ENCODE data around the gene TRMU.

Gene TRMU

GRCh38 chr22:46337870-46338269 lies 2.4 kb downstream of the TRMU start:
- DNase-seq = no peak

- DNase-seq = no peak
Observed at GRCh38 chr22:46338636-46339035, 3.1 kb downstream of the TRMU start.

GRCh38 chr22:46339956-46340355 lies 4.4 kb downstream of the TRMU start:
- DNase-seq = no peak

- no peak for DNase-seq
Observed at GRCh38 chr22:46340676-46341075, 5.2 kb downstream of the TRMU start.

- DNase-seq = no peak
Observed at GRCh38 chr22:46346680-46347405, 11.3 kb downstream of the TRMU start.

- DNase-seq = no peak
Observed at GRCh38 chr22:46347646-46348045, 12.1 kb downstream of the TRMU start.

- no peak for DNase-seq
Observed at GRCh38 chr22:46348099-46348695, 12.7 kb downstream of the TRMU start.

- DNase-seq = no peak
Observed at GRCh38 chr22:46349238-46349637, 13.7 kb downstream of the TRMU start.

GRCh38 chr22:46349681-46350080 lies 14.2 kb downstream of the TRMU start:
- no peak for DNase-seq

GRCh38 chr22:46350121-46350520 lies 14.6 kb downstream of the TRMU start:
- DNase-seq = no peak

GRCh38 chr22:46350646-46351045 lies 15.1 kb downstream of the TRMU start:
- DNase-seq = no peak

- no peak for DNase-seq
Observed at GRCh38 chr22:46351131-46351735, 15.7 kb downstream of the TRMU start.

GRCh38 chr22:46351767-46352166 lies 16.3 kb downstream of the TRMU start:
- DNase-seq = no peak

GRCh38 chr22:46352276-46352675 lies 16.8 kb downstream of the TRMU start:
- DNase-seq = no peak

- peak; percentile 38 to 70 for DNase-seq
Observed at GRCh38 chr22:46352691-46353386, 17.3 kb downstream of the TRMU start.

- no peak for DNase-seq
Observed at GRCh38 chr22:46353483-46354105, 18.1 kb downstream of the TRMU start.

- no peak for DNase-seq
Observed at GRCh38 chr22:46354176-46354992, 18.9 kb downstream of the TRMU start.

- DNase-seq = no peak
Observed at GRCh38 chr22:46354993-46355305, 19.4 kb downstream of the TRMU start.

- peak in 1 of 2 experiments; percentile 18 for DNase-seq
Observed at GRCh38 chr22:46355369-46355995, 20.0 kb downstream of the TRMU start.

- DNase-seq = no peak
Observed at GRCh38 chr22:46355996-46356471, 20.5 kb downstream of the TRMU start.
